Esophagus muscularis mucosa (tissue), 4 donors: Measurements from ENCODE around the gene OXT.

ENCODE experiments used
- EP300 ChIP-seq: sonication (generic); formaldehyde crosslinking; IDR thresholded peaks from one replicate; pipeline ENCODE4 v1.6.1; 2017; ENCODE audit warnings: antibody characterized with exemption
- POLR2A ChIP-seq: fragments of 450-650 bp; IDR thresholded peaks from one replicate; pipeline ENCODE4 v1.6.1; 2017; ENCODE audit warnings: antibody characterized with exemption, moderate library complexity, mild to moderate bottlenecking, low read depth
- POLR2AphosphoS5 ChIP-seq, 2 donors: sonication (generic); formaldehyde crosslinking; IDR thresholded peaks; one replicate each; pipeline ENCODE4 v1.6.1; 2017; ENCODE audit warnings: antibody characterized with exemption in 2 of 2
- TF ChIP-seq, protein P1 (sequence below), 3 experiments: fragments of 200-600 bp in 2 of 3; fragments of 450-650 bp in 1 of 3; sonication (generic) in 2 of 3; IDR thresholded peaks; one replicate each; pipeline ENCODE4 v1.5.1; 2017 to 2019; ENCODE audit warnings: antibody characterized with exemption in 3 of 3, mild to moderate bottlenecking in 2 of 3, moderate library complexity in 1 of 3

DNA sequence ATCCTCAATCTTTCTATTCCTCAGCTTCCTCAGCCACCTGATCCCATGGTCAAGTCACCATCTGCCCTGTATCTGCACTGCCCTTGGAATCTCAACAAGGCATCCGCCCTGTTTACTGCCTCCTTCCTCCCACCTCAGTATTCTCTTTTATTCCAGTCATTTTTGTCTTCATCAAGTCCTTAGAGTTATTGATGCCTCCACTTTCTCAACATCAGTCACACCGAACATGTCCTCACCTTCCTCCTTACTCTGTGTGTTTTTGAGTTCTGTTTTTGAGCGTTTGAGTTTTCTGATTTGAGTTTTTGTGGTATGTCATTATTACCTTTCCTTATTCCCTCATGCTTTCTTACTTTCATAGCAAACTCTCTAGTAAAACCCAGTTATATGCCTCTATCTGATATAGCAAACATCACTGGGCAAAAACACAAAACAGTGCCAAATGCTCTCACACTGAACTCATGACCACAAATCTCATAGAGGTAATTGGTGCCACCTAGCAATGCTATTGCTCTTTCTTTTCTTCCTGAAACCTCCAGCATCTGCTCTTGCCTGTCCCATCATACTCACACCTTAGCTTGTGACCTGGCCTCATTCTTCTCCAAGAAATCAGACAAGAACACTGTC, 39.8 kb upstream of the OXT start:
- TF ChIP-seq POLR2A (no peak), POLR2AphosphoS5 (IDR thresholded peaks at IDR 0.05) (no peak), EP300 (no peak)
- TF ChIP-seq, protein P1, sequence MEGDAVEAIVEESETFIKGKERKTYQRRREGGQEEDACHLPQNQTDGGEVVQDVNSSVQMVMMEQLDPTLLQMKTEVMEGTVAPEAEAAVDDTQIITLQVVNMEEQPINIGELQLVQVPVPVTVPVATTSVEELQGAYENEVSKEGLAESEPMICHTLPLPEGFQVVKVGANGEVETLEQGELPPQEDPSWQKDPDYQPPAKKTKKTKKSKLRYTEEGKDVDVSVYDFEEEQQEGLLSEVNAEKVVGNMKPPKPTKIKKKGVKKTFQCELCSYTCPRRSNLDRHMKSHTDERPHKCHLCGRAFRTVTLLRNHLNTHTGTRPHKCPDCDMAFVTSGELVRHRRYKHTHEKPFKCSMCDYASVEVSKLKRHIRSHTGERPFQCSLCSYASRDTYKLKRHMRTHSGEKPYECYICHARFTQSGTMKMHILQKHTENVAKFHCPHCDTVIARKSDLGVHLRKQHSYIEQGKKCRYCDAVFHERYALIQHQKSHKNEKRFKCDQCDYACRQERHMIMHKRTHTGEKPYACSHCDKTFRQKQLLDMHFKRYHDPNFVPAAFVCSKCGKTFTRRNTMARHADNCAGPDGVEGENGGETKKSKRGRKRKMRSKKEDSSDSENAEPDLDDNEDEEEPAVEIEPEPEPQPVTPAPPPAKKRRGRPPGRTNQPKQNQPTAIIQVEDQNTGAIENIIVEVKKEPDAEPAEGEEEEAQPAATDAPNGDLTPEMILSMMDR (IDR thresholded peaks at IDR 0.05), result no peak
